GM18507 (cell line): ENCODE data around the gene MAN1B1.

Source experiments
- DNase-seq: peaks from one replicate; pipeline ENCODE4 v3.0.0; 2011; ENCODE audit warnings: low read depth; ENCODE audit not compliant: insufficient read length; ENCODE audit errors: extremely low spot score
- FAIRE-seq: peaks from 2 replicates; lab custom pipeline; 2011; peaks lifted over from hg19 to GRCh38; lab: Jason Lieb, UNC

MAN1B1 gene

DNA sequence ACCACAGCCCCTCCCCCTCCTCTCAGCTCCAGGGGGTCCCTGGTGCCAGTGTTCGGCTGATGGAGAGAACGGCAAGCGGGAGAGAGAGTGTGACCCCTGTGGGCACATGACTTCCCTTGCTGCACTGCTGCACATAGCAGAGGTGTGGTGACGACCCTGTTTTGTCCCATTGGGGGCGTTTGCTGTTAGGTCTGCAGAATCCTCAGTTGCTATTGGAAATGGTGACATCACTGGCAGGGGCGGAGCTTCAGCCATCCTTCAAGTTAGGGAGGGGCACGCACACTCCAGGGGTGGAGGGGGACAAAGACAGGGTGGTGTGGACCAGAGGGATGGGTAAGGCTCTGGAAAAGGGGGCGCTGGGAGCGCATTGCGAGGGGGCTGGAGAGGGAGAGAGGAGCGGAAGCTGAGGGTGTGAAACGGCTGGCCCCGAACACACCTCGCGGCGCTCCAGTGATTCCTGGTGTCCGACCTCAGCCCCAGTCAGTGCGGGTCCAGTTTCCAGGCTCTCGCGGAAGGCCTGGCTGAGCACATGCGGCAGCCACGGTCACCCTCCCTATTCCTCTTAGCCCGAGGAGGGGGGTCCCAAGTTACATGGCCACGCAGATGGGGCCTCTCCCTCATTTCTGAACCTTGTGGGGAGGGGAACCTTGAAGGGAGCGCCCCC, 51.4 kb downstream of the MAN1B1 start:
- FAIRE-seq (no peak), DNase-seq (no peak)

DNA sequence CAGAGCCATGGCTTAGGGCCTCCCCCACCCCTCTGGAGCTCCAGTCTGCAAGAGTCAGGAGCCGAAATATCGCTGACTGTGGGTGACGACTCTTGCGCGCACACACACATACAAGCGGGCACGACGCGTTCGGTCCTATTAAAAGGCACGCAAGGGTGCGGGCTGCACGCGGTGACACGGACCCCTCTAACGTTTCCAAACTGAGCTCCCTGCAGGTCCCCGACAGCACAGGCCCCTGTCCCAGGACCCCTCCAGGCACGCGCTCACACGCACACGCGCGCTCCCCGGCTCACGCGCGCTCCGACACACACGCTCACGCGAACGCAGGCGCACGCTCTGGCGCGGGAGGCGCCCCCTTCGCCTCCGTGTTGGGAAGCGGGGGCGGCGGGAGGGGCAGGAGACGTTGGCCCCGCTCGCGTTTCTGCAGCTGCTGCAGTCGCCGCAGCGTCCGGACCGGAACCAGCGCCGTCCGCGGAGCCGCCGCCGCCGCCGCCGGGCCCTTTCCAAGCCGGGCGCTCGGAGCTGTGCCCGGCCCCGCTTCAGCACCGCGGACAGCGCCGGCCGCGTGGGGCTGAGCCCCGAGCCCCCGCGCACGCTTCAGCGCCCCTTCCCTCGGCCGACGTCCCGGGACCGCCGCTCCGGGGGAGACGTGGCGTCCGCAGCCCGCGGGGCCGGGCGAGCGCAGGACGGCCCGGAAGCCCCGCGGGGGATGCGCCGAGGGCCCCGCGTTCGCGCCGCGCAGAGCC, 52.1 kb downstream of the MAN1B1 start, which contains the start of gene GRIN1:
Gene GRIN1, plus strand, starts transcription at position 433 of the 746 bp plus-strand sequence. CDS start 333 bp downstream, outside the sequence.
- FAIRE-seq = no peak
- DNase-seq = no peak

DNA sequence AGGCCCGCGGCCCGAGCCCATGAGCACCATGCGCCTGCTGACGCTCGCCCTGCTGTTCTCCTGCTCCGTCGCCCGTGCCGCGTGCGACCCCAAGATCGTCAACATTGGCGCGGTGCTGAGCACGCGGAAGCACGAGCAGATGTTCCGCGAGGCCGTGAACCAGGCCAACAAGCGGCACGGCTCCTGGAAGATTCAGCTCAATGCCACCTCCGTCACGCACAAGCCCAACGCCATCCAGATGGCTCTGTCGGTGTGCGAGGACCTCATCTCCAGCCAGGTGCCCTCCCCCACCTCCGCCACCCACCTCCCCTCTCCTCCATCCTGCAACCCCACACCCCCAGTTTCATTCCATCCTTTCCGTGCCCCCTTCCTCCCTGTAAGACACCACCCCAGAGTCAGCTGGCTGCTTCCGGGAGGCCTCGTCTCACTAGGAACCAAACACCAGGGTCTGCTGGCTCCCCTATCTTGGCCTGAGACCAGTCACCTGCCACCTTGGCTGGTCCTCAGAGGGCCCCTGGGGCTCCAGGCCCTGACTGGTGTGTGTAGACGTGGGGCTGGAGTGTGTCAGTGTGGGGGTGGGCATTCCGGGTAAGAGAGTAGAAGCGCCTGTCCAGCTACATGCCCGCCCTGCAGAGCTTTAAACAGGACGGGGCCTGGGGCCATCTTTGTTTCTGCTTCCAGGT, 52.8 kb downstream of the MAN1B1 start:
- FAIRE-seq (no peak), DNase-seq (no peak)

DNA sequence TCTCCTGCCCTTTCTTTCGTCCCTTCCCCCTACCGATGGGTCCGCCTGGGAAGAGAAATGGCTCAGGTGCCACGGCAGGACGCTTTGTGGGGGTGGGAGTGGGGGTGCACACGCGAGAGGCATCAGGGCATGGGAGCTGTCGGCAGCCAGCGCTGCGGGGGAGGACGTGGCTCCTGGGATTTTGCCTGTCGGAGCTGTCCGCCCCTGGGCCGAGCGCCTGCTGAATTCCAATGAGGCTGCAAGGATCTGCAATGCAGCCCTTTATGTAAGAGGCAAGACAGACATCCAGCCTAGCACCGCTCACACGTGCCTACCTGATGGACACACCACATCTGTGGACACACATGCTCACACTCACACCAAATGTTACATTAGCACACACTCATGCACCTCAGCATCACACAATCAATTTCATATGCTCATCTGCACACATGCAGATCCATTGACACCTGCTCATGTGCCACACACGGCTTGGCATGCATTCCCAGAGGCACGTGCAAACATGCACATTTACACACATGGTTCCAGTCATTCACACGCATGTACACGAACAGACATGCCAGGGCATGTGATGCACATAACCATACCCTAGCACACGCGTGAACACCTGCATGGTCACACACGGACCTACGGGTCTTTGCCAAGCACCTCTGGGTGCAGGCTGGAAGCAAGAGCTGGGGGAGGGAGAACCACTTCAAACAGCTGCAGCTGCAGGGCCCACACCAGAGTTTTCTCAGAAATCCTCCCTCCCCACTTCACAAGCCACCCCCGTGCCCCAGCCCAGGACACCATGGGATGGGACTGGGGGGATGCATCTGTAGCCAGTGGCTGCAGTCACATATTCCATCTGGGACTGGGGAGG, 53.6 kb downstream of the MAN1B1 start:
- FAIRE-seq (no peak), DNase-seq (no peak)

DNA sequence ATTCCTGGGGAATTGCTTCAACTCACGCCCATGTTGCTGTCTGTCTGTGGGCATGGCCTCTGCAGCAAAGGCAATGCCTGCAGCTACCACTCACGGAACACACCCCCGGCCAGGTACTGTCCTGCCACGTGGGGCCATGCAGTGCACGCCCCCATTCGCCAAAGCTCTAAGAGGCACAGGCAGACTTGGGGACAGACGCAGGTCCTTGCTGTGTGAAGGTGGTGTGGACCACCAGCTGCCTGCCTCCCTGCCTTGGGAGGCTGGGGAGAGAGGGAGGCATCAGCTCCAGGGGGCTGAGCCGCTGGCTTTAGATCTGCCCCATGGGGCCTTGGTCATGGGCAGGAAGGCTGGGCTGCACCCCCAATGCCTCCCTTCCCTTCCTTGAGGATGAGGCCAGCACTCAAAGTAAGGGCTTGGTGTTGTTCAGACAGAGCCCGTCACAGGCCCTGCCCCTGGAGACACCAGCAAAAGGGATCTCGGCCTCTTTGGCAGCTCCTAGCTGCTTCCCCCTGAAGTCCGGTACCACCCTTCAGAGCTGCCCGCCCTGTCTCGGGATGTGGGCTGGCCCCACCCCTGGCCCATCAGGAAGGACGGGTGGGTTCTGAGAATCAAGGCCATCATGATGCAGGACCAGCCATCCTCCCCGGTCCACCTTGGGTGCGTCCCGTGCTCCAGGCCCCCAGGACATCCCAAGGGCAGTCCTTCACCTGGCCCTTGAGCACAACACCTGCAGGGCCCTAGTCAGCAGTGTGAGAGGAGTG, 54.4 kb downstream of the MAN1B1 start:
- FAIRE-seq (no peak), DNase-seq (no peak)

DNA sequence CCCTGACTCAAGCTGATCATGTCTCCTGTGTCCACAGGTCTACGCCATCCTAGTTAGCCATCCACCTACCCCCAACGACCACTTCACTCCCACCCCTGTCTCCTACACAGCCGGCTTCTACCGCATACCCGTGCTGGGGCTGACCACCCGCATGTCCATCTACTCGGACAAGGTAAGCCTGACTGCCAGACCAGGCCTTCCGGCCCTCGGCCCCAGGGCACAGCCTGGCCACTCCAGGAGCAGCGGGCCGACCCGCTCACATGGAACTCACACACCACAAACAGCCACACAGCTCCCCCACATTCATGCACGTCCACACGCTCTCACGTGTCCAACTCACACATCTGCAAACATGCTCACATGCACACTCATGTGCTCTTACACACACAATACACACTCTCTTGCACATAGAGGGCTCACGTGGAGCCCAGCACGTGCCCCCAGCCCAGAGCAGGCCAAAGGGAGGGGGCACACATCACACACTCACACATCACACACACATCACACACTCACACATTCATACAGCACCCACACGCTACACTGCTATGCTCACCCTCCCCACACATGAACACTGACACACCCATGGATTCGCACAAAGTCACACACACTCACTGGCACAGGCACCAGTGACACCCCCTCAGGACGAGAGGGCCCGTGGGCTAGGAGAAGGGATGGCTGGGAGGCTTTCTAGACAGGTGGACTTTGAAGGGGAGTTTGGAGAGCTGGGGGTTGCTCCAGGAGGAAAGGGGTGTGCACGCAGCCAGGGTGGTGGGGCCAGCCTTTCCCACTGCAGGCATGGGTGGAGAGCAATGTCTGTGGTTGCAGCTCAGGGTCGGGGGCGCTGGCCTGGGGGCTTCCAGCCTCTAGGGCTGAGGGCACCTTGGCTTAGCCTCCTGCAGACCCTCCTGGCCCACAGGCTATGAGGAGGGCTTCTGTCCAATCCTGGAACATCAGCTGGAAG, 55.5 kb downstream of the MAN1B1 start:
- no peak for FAIRE-seq
- no peak for DNase-seq

DNA sequence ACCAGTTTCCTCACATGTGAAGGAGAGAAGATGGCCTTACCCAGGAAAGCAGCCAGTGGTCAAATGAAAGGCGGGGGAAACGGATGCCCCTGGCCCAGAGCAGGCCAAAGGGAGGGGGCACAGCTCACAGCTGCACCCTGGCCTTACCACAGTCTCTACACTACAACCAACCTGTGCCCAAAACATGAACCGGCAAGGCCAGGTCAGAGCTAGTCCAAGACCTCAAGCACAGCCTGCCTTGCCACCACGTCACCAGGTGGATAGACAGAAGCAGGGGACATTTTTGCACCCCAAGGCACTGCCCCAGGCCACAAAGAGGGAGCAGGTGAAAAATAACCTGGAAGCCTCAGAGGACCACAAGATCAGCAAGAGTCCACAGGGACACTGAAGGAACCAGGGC, 56.7 kb downstream of the MAN1B1 start:
- DNase-seq (no peak), FAIRE-seq (no peak)

DNA sequence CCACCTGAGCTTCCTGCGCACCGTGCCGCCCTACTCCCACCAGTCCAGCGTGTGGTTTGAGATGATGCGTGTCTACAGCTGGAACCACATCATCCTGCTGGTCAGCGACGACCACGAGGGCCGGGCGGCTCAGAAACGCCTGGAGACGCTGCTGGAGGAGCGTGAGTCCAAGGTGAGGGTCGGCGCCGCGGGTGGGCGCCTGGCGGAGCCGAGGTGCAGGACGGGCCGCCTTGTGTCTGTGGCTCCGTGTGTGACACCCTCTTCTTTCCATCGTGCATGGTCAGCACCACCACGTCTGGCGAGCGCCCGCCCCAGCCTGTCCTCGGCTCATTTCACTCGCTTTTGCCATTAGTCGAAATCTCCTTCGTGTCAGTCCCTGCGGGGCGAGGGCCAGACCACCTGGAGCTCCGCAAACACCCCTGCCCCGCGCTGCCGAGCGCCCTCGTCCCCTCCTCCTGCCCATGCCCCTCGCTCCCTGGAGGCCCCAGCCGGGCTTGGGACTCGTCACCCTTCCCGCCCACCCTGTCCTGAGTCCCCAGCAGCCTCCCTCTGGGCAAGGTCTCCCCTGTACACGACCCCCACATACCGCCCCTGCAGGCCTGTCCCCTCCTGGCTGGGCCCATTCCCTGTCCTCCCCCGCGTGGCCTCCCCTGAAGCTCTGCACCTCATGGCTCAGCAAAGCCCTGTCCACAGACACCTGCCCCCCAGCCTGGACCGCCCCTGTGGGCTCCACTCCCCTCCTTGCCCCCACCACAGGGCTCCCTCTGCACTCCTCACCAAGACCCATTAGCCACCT, 59.1 kb downstream of the MAN1B1 start:
- no peak for FAIRE-seq
- DNase-seq = no peak

DNA sequence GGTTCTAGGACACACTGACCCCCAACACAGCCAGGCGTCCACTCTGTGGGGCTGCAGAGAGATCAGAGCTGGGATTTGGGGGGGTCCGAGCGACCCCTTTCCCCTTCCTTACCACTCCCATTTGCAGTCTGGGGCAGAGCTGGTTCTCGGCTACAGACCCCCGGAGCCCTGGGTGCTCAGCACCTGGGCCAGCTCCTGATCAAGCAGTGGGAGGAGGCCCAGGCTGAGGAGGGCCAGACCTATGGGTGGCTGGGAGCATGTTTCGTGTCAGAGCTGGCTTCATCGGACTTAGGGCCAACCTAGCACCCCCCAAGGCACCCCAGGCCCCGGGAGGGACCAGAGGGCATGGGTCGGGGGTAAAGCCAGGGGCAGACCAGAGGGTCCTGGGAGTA, 59.7 kb downstream of the MAN1B1 start:
- FAIRE-seq (no peak), DNase-seq (no peak)

DNA sequence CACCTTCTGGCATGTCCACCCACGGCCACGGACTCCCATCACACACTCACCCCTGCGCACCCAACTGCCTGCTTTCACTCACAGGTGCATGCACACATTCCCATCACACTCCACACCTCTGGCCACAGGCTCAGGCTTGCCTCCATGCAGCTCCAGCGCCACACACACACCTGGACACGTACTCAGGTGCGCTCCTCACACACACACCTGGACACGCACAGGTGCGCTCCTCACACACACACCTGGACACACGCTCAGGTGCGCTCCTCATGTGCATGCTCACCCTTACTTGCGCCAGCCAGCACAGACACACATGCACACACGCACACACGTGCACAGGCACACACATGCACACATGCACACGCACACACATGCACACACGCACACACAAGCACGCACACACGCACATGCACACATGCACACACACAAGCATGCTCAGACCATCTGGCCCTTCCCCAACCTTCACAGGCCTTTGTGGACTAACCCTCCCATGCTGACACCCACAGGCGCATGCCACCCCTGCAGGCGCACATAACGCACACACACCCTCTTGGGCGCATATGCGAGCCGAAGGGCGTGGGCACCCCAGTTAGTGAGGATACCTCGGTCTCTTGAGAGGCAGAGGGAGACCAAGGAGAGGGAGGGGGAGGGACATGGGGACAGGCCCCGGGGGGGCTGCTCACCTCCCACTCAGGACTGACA, 60.5 kb downstream of the MAN1B1 start:
- DNase-seq (no peak), FAIRE-seq (no peak)

DNA sequence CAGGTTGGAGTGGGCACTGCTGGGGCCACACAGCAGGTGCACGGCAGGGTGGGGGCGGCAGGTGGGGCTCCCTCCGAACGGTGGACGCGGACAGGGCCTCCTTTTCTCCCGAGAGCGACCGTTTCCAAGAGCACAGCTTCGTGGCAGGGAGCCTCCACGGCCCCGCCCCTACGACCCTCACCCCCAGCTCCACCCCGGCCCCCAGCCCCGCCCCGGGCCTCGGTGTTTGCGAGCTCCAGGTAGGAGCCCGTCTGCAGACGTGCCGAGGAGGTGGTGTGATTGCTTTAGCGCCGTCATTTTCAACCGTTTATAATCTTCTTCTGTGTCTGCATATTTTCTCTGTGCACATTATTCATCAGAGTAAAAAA, 61.0 kb downstream of the MAN1B1 start:
- DNase-seq = no peak
- FAIRE-seq = no peak

DNA sequence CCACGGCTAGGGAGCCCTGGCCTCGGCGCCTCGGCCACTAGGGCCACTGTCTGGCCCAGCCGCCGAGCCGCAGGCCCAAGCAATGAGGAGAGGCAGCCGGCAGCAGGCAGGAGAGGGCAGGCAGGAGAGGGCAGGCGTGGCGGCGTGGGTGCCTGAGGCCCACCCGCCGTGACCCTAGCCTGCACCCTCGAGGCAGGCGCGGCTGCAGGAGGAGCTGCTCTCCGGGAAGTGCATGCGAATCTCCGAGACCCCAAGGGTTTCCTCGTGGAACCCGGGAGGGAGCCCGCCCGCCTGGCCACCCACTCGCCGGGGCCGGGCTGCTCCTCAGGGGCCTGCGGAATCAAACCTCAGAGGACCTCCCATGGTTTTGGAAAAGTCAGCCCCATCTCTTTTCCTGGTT, 61.5 kb downstream of the MAN1B1 start:
- FAIRE-seq = no peak
- DNase-seq = no peak

DNA sequence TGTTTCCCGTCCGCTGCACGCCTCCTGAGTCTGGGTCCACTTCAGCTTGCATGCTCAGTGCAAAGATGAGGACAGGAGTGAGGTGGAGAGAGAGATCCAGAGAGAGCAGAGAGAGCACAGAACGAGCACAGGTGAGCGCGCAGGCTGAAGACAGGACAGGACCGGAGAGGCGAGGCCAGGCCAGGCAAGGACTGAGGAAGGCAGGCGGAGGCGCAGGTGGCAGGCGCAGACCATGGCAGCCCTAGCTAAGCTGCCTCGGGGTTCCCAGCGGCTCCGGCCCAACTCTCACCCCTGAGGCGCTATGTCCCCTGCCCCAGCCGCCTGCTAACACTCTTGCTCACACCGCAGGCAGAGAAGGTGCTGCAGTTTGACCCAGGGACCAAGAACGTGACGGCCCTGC, 61.9 kb downstream of the MAN1B1 start:
- no peak for DNase-seq
- FAIRE-seq = no peak

DNA sequence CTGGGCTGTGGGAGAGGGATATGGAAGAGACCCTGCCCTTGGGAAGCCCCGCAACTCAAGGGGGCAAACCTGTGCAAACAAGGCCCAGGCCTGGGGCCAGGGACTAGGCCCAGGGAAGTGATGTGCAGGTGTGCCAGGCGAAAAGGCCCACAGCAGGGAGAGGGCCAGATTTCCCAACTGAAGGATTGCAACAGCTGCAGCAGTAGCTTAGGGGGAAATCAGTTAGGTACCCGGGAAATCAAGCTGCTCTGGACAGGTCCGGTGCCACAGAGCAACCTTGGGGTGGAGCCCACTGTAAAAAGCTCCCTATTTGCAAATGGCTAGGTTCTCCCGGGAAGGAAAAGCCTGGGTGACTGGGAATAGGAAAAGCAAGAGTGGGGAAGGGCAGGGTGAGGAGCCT, 62.6 kb downstream of the MAN1B1 start:
- DNase-seq = no peak
- no peak for FAIRE-seq

DNA sequence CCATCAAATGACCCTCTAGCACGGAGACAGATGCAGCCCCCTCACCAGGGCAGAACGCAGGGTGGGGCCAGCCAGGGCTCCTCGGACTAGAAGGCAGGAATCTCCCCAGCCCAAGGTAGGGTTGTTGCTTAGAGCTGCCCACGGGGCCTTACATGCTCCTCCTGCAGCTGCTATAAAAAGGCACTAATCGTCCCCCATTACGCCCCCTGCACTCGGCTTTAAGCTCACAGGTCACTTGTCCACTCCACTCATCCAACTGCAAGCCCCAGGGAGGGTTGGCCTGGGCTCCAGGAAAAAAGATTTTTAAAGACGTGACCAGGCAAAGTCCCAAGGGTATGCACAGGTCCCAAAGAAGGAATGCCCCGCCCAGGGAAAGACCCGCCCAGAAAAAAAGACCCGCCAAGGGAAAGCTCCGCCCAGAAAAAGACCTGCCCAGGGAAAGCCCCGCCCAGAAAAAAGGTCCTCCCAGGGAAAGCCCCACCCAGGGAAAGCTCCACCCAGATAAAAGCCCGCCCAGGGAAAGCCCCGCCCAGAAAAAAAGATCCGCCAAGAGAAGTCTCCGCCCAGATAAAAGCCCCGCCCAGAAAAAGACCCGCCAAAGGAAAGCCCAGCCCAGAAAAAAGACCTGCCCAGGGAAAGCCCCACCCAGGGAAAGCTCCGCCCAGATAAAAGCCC, 63.3 kb downstream of the MAN1B1 start:
- FAIRE-seq = no peak

More for the DNA sequence above, 63.3 kb downstream of the MAN1B1 start:
- DNase-seq = no peak
